GF-D8 (cell line): ENCODE measurements around the gene OTX1.

Source experiments
- DNase-seq: peaks from one replicate; lab custom pipeline; 2025; lab: John Stamatoyannopoulos, UW

OTX1 gene

GRCh38 chr2:63047321-63048279, 3.0 kb upstream of the OTX1 start:
- no peak for DNase-seq

- DNase-seq, result no peak
These were observed 2.1 kb upstream of the OTX1 start for GRCh38 chr2:63048367-63049171.

- DNase-seq, result no peak
These were observed 1.2 kb upstream of the OTX1 start for GRCh38 chr2:63049211-63049969.

DNA sequence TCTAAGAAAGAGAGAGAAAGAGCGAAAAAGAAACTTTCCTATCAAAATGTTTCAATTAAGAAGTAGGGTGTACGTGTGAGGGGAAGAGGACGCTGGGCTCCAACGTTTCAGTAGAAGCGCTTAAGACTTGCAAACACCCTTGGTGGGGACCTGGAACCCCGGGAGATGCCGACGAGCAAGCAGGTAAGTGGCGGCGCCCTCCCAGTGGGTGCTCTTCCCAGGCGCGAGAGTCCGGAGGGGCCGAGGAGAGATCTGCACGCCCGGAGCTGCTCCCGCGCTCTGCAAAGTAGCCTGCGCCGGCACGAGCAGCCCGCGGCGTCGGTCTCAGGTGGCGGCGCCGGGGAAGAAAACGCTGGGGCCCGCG, 678 bp upstream of the OTX1 start:
- DNase-seq, result no peak

- DNase-seq, result no peak
These were observed 588 bp downstream of the OTX1 start for GRCh38 chr2:63051042-63051794.

GRCh38 chr2:63051795-63052333, 1.2 kb downstream of the OTX1 start:
- DNase-seq, result no peak

- no peak for DNase-seq
These were observed 1.9 kb downstream of the OTX1 start for GRCh38 chr2:63052411-63053080.

- no peak for DNase-seq
These were observed 2.7 kb downstream of the OTX1 start for GRCh38 chr2:63053081-63053888.

DNA sequence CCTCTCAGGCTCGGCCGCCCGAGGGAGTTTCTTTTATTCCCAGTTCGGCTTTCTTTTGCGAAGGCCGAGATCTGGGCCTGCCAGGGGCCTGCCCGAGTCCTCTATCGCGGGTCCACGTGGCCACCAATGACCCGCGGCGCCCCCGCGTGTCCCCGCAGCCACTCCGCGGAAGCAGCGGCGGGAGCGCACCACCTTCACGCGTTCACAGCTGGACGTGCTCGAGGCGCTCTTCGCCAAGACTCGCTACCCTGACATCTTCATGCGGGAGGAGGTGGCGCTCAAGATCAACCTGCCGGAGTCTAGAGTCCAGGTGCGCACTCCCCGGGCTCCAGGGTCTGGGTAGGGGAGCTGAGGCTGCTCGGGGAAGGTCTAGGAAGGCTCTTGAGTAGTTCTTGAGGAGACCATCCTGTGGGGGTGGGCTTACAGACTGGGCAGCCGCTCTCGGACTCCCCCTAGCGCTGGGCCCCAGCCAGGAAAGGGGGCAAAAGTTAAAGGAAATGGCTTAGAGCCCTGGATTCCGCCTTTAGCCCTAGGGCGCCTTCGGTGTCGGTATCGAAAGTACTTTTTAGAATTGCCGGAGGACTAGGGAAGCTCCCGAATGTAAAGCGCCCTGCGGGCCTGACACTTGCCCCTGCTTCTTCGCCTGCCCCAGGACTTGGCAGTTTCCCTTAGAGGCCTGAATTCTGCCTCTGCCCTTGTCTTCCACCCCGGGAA, 3.4 kb downstream of the OTX1 start:
- no peak for DNase-seq

GRCh38 chr2:63054841-63055225, 4.2 kb downstream of the OTX1 start:
- no peak for DNase-seq

DNA sequence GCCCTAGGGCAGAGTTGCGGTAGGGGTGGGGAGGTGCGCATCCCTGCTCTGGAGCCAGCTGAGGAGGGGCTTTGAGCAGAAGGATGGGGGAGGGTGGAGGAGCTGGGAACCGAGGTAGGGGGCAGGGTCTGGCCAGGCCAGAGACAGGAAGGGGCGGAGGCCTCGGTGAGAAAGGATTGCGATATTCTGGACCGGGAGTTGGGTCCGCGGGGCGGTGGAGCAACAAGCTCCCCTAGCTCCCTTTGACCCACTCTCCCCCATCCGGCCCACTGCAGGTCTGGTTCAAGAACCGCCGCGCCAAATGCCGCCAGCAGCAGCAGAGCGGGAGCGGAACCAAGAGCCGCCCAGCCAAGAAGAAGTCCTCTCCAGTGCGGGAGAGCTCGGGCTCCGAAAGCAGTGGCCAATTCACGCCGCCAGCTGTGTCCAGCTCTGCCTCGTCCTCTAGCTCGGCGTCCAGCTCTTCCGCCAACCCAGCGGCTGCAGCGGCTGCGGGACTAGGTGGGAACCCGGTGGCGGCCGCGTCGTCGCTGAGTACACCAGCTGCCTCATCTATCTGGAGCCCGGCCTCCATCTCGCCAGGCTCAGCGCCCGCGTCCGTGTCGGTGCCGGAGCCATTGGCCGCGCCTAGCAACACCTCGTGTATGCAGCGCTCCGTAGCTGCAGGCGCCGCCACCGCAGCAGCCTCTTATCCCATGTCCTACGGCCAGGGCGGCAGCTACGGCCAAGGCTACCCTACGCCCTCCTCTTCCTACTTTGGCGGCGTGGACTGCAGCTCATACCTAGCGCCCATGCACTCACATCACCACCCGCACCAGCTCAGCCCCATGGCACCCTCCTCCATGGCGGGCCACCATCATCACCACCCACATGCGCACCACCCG, 4.8 kb downstream of the OTX1 start:
- DNase-seq, result no peak

DNA sequence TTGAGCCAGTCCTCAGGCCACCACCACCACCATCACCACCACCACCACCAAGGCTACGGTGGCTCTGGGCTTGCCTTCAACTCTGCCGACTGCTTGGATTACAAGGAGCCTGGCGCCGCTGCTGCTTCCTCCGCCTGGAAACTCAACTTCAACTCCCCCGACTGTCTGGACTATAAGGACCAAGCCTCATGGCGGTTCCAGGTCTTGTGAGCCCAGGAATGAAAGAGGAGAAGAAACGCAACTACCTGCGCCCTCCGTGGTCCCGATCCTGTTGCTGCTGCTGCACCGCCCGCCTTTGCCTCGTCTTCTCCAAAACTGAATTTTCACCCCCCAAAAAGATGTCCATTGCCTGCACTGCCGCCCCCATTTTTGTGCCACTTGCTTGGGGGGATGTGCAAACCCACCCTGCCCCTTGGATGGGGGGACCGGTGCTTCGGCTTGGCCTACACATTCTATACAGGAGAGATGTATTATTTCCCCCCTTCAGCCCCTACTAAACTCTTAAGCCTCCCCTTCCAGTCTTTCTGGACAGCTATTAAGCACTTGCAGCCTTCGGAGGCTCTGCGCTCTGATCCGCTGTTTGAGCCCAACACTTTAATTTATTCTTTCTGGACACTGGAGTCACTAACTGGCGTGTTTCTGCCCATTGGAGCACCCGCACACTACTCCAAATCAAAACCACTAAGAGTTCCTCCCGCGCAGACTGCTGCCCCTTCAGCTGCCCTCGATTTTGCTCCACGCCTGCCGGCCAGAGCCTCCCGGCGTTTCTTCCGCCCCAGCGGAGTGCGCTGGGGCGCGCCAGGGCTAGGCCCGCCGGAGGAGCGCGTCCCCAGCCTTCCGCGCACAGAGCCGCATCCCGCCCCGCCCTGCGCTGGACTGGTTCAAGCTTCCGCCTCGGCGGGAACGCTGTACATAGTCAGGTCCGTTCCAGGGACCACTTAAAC, 5.7 kb downstream of the OTX1 start:
- DNase-seq, result no peak

- DNase-seq, result peak; percentile 27
These were observed 6.9 kb downstream of the OTX1 start for GRCh38 chr2:63057249-63058143.

GRCh38 chr2:63058144-63058920, 7.7 kb downstream of the OTX1 start:
- peak; percentile 57 for DNase-seq
